Body of pancreas (tissue), 4 donors: ENCODE measurements around the gene PEX14.

Experiments used
- POLR2A ChIP-seq, 3 donors: fragments of 450-650 bp; IDR thresholded peaks; one replicate each; pipeline ENCODE4 v1.6.1; 2016; ENCODE audit warnings: antibody characterized with exemption in 3 of 3, mild to moderate bottlenecking in 2 of 3
- TF ChIP-seq, protein P1 (sequence below), 7 experiments: fragments of 450-650 bp in 4 of 7; fragments of 200-600 bp in 3 of 7; sonication (generic) in 3 of 7; IDR thresholded peaks; one replicate each; pipeline ENCODE4 v1.5.1; 2016 to 2019; ENCODE audit warnings: antibody characterized with exemption in 7 of 7

DNA sequence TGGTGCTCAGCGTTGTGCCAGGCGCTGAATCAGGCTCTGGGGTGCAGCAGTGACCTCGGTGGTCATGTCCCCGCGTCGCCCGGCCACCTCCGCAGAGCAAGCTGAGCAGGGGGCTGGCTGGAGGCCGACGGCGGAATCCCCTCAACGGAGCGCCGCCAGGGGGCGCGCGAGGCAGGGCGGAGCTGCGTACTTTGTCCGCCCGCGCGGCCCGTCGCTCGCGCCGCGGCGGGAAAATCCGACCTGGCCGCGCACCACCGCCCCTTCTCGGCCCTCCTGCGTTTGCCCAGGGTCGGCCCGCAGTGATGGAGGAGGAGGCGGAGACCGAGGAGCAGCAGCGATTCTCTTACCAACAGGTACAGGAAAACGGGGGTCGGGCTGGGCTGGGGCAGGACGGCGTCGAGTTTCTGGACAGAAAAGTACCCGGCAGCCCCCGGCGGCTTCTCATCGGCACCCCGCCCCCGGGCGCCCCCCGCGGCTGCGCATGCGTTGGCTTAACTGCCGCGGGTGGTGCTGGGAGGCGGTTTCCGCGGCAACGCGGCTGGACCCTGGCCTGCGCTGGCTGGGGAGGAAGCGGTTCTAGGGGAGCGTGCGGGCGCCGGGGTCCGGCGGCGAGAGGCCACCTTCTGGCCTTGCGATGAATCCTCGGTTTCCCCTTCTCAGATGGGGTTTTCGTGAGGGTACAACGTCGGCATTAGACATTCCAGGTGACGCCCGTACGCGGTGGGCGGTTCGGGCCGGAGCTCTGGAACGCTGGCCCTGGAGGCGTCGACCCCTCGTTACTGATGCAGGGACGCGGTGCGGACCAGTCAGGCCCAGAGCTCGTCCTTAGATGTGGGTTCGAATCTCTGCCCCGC, 44.3 kb upstream of the PEX14 start, which contains the start of gene CENPS:
- TF ChIP-seq, protein P1, sequence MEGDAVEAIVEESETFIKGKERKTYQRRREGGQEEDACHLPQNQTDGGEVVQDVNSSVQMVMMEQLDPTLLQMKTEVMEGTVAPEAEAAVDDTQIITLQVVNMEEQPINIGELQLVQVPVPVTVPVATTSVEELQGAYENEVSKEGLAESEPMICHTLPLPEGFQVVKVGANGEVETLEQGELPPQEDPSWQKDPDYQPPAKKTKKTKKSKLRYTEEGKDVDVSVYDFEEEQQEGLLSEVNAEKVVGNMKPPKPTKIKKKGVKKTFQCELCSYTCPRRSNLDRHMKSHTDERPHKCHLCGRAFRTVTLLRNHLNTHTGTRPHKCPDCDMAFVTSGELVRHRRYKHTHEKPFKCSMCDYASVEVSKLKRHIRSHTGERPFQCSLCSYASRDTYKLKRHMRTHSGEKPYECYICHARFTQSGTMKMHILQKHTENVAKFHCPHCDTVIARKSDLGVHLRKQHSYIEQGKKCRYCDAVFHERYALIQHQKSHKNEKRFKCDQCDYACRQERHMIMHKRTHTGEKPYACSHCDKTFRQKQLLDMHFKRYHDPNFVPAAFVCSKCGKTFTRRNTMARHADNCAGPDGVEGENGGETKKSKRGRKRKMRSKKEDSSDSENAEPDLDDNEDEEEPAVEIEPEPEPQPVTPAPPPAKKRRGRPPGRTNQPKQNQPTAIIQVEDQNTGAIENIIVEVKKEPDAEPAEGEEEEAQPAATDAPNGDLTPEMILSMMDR (IDR thresholded peaks at IDR 0.05) = peak; percentile 93 to 99 (median 95)
- peak in 2 of 3 donors; percentile 54 to 63 for TF ChIP-seq POLR2A (IDR thresholded peaks at IDR 0.05)
